GM12891 (cell line): ENCODE data around the gene ANKRD33B.

Experiments
- DNase-seq: peaks from one replicate; pipeline ENCODE4 v3.0.0; 2011; ENCODE audit warnings: low spot score; ENCODE audit not compliant: insufficient read length
- FAIRE-seq: peaks from 2 replicates; lab custom pipeline; 2011; peaks lifted over from hg19 to GRCh38; lab: Jason Lieb, UNC
- PAX5 ChIP-seq: IDR thresholded peaks from 2 replicates; pipeline ENCODE4 v1.6.1; 2011; ENCODE audit warnings: low read length, moderate library complexity, mild to moderate bottlenecking; ENCODE audit not compliant: insufficient read depth, severe bottlenecking
- POLR2A ChIP-seq: IDR thresholded peaks from 2 replicates; pipeline ENCODE4 v1.6.1; 2011; ENCODE audit warnings: low read depth, low read length, control low read depth
- POLR2AphosphoS5 ChIP-seq: IDR thresholded peaks from 2 replicates; pipeline ENCODE4 v1.6.1; 2011; ENCODE audit warnings: low read depth, low read length, control low read depth
- POU2F2 ChIP-seq: IDR thresholded peaks from 2 replicates; pipeline ENCODE4 v1.6.1; 2011; ENCODE audit warnings: low read depth, mild to moderate bottlenecking, control low read depth, low read length, moderate library complexity
- SPI1 ChIP-seq: IDR thresholded peaks from 2 replicates; pipeline ENCODE4 v1.6.1; 2011; ENCODE audit warnings: low read depth, low read length, control low read depth
- TAF1 ChIP-seq: IDR thresholded peaks from 2 replicates; pipeline ENCODE4 v1.6.1; 2011; ENCODE audit warnings: low read depth, low read length, control low read depth

The ANKRD33B gene

DNA sequence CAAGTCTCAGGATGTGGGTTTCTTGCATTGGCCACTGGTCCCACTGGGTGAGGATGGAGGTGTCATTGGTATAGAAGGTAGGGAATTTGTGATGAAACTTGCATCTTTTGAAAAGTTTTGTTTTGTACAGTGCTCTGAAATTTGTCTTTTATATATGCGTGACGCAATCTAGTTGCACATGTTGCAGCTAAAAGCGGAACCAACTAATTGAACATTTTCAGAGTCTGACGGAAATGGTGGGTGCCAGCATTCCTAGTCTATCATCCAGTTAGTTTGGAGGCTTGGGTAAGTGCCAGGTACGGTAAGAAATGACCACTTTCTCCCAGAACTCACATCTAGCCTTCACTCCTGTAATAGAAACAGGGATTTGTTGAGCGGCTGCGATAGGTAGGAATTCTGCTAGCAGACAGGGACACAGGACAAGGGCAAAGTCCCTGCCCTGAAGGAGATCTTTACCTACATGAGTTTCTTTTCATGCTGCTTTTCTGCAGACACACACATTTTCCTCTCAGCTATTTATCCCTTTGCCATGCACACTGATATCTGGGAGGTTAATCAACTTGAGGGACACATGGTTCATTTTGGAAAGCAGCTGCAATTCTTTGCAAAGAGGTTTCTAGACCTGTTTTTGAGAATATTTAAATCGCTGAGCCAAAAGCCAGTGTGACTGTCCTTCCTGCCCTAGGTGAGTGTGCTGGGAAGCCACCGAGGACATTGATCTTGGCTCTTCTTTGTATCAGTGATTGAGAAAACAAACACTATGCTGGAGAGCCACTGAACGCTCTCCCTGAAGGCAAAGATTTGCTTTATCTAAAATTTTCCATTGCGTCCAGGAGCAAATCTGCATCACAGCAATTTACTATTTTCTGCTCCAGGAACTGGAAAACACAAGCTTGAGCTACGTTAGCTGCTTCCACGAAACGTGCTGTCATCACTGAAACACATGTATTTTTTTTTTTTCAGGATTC lies 107.5 kb downstream of the ANKRD33B start:
- DNase-seq = no peak
- no peak for TF ChIP-seq POU2F2
- no peak for TF ChIP-seq PAX5
- no peak for TF ChIP-seq SPI1
- TF ChIP-seq TAF1 = no peak
- TF ChIP-seq POLR2AphosphoS5 = no peak
- no peak for TF ChIP-seq POLR2A
- no peak for FAIRE-seq

DNA sequence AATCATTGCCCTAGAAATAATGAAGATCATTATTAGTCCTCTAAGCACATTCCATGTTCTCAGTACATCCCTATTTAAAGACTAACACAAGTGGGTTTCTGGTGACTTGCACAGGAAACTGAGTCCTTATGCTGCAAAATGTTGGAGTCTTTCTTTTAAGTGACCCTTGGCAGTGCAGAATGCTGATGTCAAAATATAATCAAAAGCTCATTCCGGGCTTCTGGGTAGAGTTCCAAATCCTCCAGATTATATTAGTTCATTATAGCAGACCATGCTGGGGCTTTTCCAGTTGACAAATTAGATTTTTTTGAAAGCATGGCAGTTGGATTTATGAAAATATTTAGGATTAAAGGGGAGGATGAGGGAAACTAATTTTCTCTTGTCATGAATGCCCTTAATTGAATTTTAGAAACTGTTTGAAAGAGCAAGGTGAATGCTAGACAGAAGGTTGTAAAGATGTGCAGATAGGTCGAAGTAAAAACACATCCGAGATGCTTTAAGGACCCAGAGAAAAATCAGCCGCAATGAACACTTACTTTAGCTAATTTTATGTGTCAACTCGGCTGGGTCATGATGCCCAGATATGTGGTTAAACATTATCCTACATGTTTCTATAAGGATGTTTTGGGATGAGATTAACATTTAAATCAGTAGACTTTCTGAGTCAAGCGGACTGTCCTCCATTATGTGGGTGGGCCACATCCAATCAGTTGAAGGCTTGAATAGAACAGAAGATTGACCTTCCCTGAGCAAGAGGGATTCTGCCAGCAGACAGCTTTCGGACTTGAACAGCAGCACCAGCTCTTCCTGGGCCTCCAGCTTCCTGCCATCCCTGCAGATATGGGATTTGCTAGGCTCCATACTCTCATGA lies 108.5 kb downstream of the ANKRD33B start:
- FAIRE-seq = no peak

DNA sequence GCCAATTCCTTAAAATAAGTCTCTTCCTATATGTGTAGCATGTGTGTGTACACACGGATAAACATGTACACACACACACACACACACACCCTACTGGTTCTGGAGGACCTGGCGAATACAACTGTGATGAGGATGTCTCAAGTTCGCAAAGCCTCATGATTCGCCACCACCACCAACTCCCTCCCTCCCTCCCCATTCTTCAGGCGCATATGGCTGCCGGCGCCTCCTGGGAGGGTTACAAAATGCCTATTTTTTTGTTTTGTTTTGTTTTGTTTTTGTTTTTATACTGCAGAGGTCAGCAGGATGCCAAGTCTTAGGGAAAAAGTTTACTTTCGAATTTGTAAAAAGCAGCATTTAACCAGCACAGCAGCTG lies 109.1 kb downstream of the ANKRD33B start:
- TF ChIP-seq POLR2A (no peak), TAF1 (no peak), POU2F2 (no peak), POLR2AphosphoS5 (no peak), PAX5 (no peak), SPI1 (no peak)
- FAIRE-seq = no peak
- no peak for DNase-seq

More for the DNA sequence above, 108.5 kb downstream of the ANKRD33B start:
- no peak for DNase-seq
- TF ChIP-seq POLR2A (no peak), SPI1 (no peak), PAX5 (no peak), POLR2AphosphoS5 (no peak), TAF1 (no peak), POU2F2 (no peak)

DNA sequence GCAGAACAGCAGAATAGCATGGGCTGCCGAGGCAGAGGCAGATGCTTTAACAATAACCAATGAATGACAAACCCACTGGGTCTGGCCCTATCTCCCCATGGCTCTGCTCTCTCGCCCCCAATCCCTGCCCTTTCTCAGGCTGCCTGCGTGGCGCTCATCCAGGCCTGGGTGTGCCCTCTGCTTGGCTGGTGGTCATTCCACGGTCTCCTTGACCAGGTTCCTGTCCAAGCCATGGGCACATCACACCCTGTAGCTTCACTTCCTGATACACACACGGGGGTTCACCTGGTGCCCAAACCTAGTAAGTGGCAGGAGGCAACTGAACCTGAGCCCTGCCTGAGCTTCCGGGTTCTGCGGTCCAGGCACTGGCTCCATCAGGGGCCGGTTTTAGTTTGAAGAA lies 109.5 kb downstream of the ANKRD33B start:
- DNase-seq (no peak), FAIRE-seq (no peak)
- TF ChIP-seq POU2F2 (no peak), TAF1 (no peak), POLR2AphosphoS5 (no peak), POLR2A (no peak), SPI1 (no peak)

DNA sequence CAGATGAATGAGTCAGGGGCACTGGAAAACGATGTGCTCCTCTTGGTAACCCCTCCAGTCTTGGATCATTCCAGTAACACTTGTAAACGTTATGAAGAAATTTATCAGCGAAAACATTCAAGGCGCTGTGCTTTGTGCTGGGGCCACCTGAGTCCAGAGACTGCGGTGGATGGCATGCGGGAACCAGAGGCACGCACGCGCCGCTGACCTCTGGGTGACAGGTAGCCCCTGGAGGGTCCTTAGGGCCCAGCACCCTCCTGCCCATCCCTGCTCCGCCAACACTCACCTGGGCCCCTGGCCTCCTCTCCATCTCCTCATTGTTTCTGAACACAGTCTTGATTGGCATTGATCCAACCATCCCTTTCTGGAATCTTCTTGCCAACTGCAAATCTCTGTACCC lies 110.2 kb downstream of the ANKRD33B start:
- FAIRE-seq = no peak
- no peak for DNase-seq
- TF ChIP-seq PAX5 (no peak), TAF1 (no peak)

DNA sequence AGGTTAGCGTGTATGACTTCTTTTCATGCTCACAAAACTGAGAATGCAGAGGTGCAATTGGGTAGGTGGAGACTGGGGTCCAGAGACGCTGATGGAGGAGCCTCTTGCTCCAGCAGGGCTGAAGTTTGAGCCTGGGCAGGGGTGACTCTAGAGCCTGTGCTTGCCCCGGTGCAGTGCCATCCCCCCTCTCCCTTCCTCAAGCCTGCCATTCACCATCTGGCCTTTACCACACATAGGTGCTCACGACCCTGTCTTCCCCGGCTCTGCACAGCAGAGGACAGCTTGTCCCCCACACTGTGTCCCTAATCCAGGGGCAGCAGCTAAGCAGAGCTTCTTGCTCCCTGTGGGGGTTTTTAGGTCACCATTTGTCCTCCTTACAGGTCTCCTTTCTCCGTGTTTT lies 110.7 kb downstream of the ANKRD33B start:
- no peak for FAIRE-seq
- DNase-seq = no peak
- TF ChIP-seq SPI1 (no peak), POLR2A (no peak), POLR2AphosphoS5 (no peak), POU2F2 (no peak), PAX5 (no peak), TAF1 (no peak)

DNA sequence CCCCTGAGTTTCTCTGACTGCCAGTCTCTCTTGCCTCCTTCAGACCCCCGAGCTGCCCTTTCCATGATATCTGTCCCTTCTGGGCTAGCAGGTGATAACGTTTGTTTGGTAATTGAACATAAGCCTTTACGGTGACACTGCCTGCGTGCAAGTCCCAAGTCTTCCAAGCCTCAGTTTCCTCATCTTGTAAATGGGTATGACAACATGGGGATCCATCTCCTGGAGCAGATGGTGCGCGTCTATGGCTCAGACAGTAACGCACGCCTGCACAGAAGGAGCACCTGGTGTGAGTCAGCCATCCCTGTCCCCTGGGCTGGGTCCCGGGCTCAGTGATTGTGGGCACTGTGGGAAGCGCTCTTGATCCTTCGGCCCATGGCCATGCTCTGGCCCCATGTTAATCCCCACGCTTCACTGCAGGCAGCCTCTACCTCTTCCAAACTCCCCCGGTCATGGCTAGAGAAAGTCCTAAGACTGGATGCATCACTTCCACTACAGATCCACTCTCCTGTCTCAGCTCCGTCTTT lies 111.4 kb downstream of the ANKRD33B start:
- DNase-seq = no peak
- TF ChIP-seq POLR2AphosphoS5 (no peak), PAX5 (no peak), POU2F2 (no peak), POLR2A (no peak), TAF1 (no peak), SPI1 (no peak)
- no peak for FAIRE-seq

DNA sequence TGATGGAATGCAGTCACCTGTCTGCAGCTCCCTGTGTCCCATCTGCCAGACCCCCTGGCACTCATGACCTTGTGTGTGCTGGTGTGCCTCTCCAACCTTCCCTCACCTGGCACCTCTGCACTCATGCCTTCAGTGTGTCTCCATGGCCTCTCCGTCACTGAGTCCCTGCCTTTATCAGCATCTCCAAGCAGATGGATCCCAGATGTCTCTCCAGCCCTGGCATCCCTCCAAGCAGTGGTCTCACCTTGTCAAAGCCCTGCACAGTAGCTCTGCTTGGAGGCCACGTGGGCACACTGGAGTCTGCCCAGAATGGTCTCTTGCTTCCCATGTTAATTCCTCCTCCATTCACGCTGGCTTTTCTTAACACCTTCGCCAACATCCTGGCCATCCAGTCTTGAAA lies 112.4 kb downstream of the ANKRD33B start:
- TF ChIP-seq POU2F2 = no peak
- TF ChIP-seq POLR2A = no peak
- no peak for TF ChIP-seq SPI1
- TF ChIP-seq POLR2AphosphoS5 = no peak
- no peak for TF ChIP-seq TAF1
- no peak for TF ChIP-seq PAX5
- no peak for DNase-seq
- FAIRE-seq = no peak

DNA sequence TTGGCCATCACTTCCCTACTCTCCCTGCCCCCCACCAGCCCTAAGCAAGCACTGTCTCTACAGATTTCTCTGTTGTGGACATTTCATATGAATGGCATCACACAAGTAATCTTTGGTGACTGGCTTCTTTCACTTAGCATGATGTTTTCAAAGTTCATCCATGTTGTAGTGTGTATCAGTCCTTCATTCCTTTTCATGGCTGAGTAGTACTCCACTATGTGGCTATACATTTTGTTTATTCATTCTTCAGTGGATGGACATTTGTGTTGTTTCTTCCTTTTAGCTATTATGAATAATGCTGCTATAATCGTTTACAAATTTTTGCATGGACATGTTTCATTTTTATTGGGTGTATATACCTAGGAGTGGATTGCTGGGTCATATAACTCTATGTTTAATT lies 113.1 kb downstream of the ANKRD33B start:
- DNase-seq = no peak
- FAIRE-seq = no peak
- TF ChIP-seq SPI1 (no peak), PAX5 (no peak), POU2F2 (no peak), TAF1 (no peak), POLR2AphosphoS5 (no peak), POLR2A (no peak)

DNA sequence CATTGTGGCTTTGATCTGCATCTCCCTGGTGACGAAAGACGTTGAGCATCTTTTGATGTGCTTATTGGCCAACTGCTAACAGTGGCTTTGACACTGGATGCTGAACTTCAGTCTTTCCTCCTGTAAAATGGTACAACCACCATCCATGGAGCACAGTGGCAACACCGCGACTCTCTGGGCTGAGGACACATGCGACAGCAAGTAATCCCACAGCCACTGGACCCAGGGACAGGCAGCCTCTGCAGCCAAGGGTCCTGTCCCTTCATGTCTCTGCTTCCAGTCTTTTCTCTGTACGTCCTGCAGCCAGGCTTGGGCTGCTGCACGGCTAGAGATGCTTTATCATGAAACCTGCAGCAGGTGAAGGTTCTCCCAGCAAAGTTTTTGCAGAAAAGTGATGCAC lies 113.7 kb downstream of the ANKRD33B start:
- TF ChIP-seq POLR2AphosphoS5 = no peak
- TF ChIP-seq SPI1 = no peak
- no peak for TF ChIP-seq TAF1
- no peak for TF ChIP-seq PAX5
- TF ChIP-seq POU2F2 = no peak
- no peak for DNase-seq
- no peak for FAIRE-seq

DNA sequence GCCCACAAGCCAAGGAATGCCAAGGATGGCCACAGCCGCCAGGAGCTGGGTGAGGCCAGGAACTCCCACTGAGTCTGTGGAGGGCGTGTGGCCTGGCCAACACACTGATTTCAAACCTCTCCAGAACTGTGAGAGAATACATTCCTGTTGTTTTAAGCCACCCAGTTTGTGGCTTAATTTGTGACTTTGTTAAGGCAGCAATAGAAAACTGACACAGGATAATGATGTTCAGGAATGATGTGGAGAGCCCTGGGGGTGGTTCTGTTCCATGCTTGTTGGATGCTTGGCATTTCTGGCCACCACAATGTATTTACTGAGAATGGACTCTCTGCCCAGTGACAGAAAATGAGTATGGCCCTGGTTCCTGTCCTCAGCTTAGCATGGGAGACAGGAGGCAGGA lies 114.4 kb downstream of the ANKRD33B start:
- TF ChIP-seq POLR2AphosphoS5 (no peak), POLR2A (no peak), SPI1 (no peak), PAX5 (no peak), POU2F2 (no peak), TAF1 (no peak)
- FAIRE-seq = no peak

More for the DNA sequence above, 114.4 kb downstream of the ANKRD33B start:
- DNase-seq = no peak
